Caco-2 (cell line): ENCODE data around the gene AFG3L2. TPM values are rescaled to one million over a fixed set of nuclear protein-coding genes. Genes with fewer than 3 reads are reported as not detected.

Experiments used
- BruUV-seq: library from RNA; stranded (reverse); fragments of 400-500 nt; replicated peaks from 2 replicates; lab custom pipeline; 2021; lab: Mats Ljungman, UMichigan
- CTCF ChIA-PET: fragments of 300-600 bp; sonication (Branson Sonifier 250); formaldehyde crosslinking; loops from one replicate; lab custom pipeline; 2022; ENCODE audit warnings: antibody characterized with exemption; lab: Charles Lee
- POLR2A ChIA-PET: fragments of 300-600 bp; sonication (Branson Sonifier 250); formaldehyde crosslinking; loops from one replicate; lab custom pipeline; 2022; ENCODE audit warnings: antibody characterized with exemption; lab: Charles Lee
- DNase-seq, 2 experiments: peaks; one replicate each; pipeline versions ENCODE4 v3.0.0 to v3.0.0-alpha.2; 2020 to 2022
- H3K27me3 ChIP-seq: replicated peaks from 2 replicates; pipeline ENCODE4 v1.6.0; 2011; ENCODE audit warnings: low read length; ENCODE audit not compliant: control insufficient read depth, insufficient read depth
- H3K36me3 ChIP-seq: 2 replicates; pipeline ENCODE4 v1.5.1; 2011; ENCODE audit warnings: low read length; ENCODE audit not compliant: control insufficient read depth, insufficient read depth
- H3K4me1 ChIP-seq: fragments of 250-450 bp; sonication (Bioruptor Pico); 2 replicates; pipeline ENCODE4 v1.5.1; 2020; ENCODE audit warnings: mild to moderate bottlenecking
- H3K4me3 ChIP-seq: 2 replicates; pipeline ENCODE4 v1.5.1; 2011; ENCODE audit warnings: low read depth, mild to moderate bottlenecking, control low read depth, low read length
- H3K9me3 ChIP-seq: fragments of 250-450 bp; sonication (Bioruptor Pico); 2 replicates; pipeline ENCODE4 v1.5.1; 2020; ENCODE audit warnings: mild to moderate bottlenecking, moderate library complexity
- H3K27ac Mint-ChIP-seq: one replicate; pipeline ENCODE4 v1.8.0; 2022; ENCODE audit warnings: mixed read lengths; ENCODE audit not compliant: unreplicated experiment
- H3K27me3 Mint-ChIP-seq: one replicate; pipeline ENCODE4 v1.8.0; 2022; ENCODE audit warnings: mixed read lengths; ENCODE audit not compliant: insufficient read depth, unreplicated experiment
- H3K36me3 Mint-ChIP-seq: one replicate; pipeline ENCODE4 v1.8.0; 2022; ENCODE audit warnings: mild to moderate bottlenecking, mixed read lengths; ENCODE audit not compliant: insufficient read depth, unreplicated experiment
- H3K4me1 Mint-ChIP-seq: one replicate; pipeline ENCODE4 v1.8.0; 2022; ENCODE audit warnings: low read depth, mixed read lengths; ENCODE audit not compliant: unreplicated experiment
- H3K4me3 Mint-ChIP-seq: one replicate; pipeline ENCODE4 v1.8.0; 2022; ENCODE audit warnings: mild to moderate bottlenecking, moderate library complexity, mixed read lengths; ENCODE audit not compliant: unreplicated experiment
- H3K9me3 Mint-ChIP-seq: one replicate; pipeline ENCODE4 v1.8.0; 2022; ENCODE audit warnings: mixed read lengths; ENCODE audit not compliant: unreplicated experiment
- CTCF ChIP-seq, 2 experiments: fragments of 200-600 bp in 1 of 2; IDR thresholded peaks; 1 replicate in 1 of 2; 2 replicates in 1 of 2; pipeline versions ENCODE4 v1.5.1 to v1.8.0; 2011 to 2022; ENCODE audit warnings: antibody characterized with exemption in 1 of 2, control low read depth in 1 of 2, inconsistent platforms in 1 of 2, low read depth in 1 of 2, low read length in 1 of 2, mild to moderate bottlenecking in 1 of 2, moderate library complexity in 1 of 2; ENCODE audit not compliant: insufficient read depth in 1 of 2, severe bottlenecking in 1 of 2, unreplicated experiment in 1 of 2
- intact Hi-C: fragments of 100-400 bp; cut with micrococcal nuclease; formaldehyde crosslinking; loops from one replicate; pipeline ENCODE4 v1.10.0; 2022; ENCODE audit not compliant: unreplicated experiment
- total RNA-seq: library from RNA; stranded (reverse); gene quantifications from 2 replicates; pipeline ENCODE4 v1.2.3, GENCODE V29; 2022

The AFG3L2 gene
- total RNA-seq, 1 experiment from 2014 or later = 72.0 TPM

GRCh38 chr18:12304351-12305210, 72.4 kb downstream of the AFG3L2 start:
- intact Hi-C loops = no loop called here
- POLR2A ChIA-PET = no interaction called here
- no peak overlapping the region for H3K27ac Mint-ChIP-seq
- no peak overlapping the region for H3K4me3 Mint-ChIP-seq
- Histone ChIP-seq H3K36me3 (no peaks in the 10 kb centered on the region), H3K4me1 (peaks cover 22% of the 10 kb centered on the region), H3K4me3 (no peak overlapping the region), H3K9me3 (no peaks in the 10 kb centered on the region), H3K27me3 (no peaks in the 10 kb centered on the region)
- CTCF ChIA-PET = no interaction called here
- H3K27me3 Mint-ChIP-seq = no peaks in the 10 kb centered on the region
- BruUV-seq = no TSS peak
- no peak for TF ChIP-seq CTCF (IDR thresholded peaks at IDR 0.05; ENCODE audit: insufficient read depth in 1 of 2, low read depth in 1 of 2, low read length in 1 of 2, severe bottlenecking in 1 of 2, unreplicated experiment in 1 of 2)
- DNase-seq = no peak
- no peaks in the 10 kb centered on the region for H3K9me3 Mint-ChIP-seq
- peaks cover 13% of the 10 kb centered on the region for H3K36me3 Mint-ChIP-seq
- peaks cover 9% of the 10 kb centered on the region for H3K4me1 Mint-ChIP-seq

- H3K36me3 Mint-ChIP-seq = no peaks in the 10 kb centered on the region
- H3K27ac Mint-ChIP-seq = no peak overlapping the region
- ChIA-PET POLR2A (no interaction called here), CTCF (no interaction called here)
- TF ChIP-seq CTCF (IDR thresholded peaks at IDR 0.05; ENCODE audit: insufficient read depth in 1 of 2, low read depth in 1 of 2, low read length in 1 of 2, severe bottlenecking in 1 of 2, unreplicated experiment in 1 of 2) = no peak
- no peak for DNase-seq
- H3K9me3 Mint-ChIP-seq = no peaks in the 10 kb centered on the region
- no peaks in the 10 kb centered on the region for H3K27me3 Mint-ChIP-seq
- H3K4me1 Mint-ChIP-seq = peaks cover 7% of the 10 kb centered on the region
- H3K4me3 ChIP-seq = no peak overlapping the region
- H3K9me3 ChIP-seq = no peaks in the 10 kb centered on the region
- intact Hi-C loops = no loop called here
- H3K27me3 ChIP-seq = no peaks in the 10 kb centered on the region
- H3K36me3 ChIP-seq = no peaks in the 10 kb centered on the region
- no TSS peak for BruUV-seq
- H3K4me3 Mint-ChIP-seq = no peak overlapping the region
- H3K4me1 ChIP-seq = peaks cover 21% of the 10 kb centered on the region
Measured at GRCh38 chr18:12302391-12303147, 74.5 kb downstream of the AFG3L2 start.

GRCh38 chr18:12301263-12302005, 75.6 kb downstream of the AFG3L2 start:
- Mint-ChIP-seq H3K4me3 (no peak overlapping the region), H3K27ac (no peak overlapping the region), H3K4me1 (peaks cover 5% of the 10 kb centered on the region), H3K9me3 (no peaks in the 10 kb centered on the region), H3K27me3 (no peaks in the 10 kb centered on the region), H3K36me3 (no peaks in the 10 kb centered on the region)
- Histone ChIP-seq H3K4me1 (peaks cover 18% of the 10 kb centered on the region), H3K27me3 (no peaks in the 10 kb centered on the region), H3K36me3 (no peaks in the 10 kb centered on the region), H3K9me3 (no peaks in the 10 kb centered on the region), H3K4me3 (no peak overlapping the region)
- DNase-seq = no peak
- POLR2A ChIA-PET = no interaction called here
- intact Hi-C loops = no loop called here
- no peak for TF ChIP-seq CTCF (IDR thresholded peaks at IDR 0.05; ENCODE audit: insufficient read depth in 1 of 2, low read depth in 1 of 2, low read length in 1 of 2, severe bottlenecking in 1 of 2, unreplicated experiment in 1 of 2)
- CTCF ChIA-PET = no interaction called here
- no TSS peak for BruUV-seq
